Measurements from ENCODE around the gene ARHGAP5. TPM values are rescaled to one million over a fixed set of nuclear protein-coding genes. Genes with fewer than 3 reads are reported as not detected.

ARHGAP5 gene
- total RNA-seq, 2 experiments from 2014 or later, result 33.6 to 39.4 TPM

DNA sequence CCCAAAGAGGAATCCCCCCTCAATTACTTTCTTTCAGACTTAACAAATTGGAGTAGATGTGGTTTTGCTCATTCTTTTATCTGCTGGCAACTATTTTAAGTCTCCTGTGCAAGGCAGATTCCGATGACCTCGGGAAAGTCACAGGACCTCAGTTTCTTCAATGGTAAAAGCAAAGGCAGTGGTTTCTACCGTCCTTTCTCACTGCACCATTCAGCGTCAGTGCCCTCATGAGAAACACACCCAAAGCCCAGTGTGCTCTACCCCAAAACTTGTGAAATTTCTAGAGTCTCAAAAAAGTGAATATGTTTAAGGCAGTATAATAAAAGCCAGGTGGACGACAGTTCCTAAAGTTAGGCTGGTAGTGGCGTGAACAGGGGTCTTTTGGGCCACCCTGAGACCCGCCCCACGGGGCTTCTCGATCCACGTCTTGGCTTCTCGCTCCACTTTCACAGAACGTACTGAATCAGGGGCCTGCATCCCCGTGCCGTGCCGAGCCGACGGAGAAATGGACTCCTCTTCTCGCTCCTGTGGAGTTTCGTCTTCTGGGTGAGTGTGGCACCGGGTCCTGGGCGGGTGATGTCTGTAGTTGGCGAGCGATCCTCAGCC is 1.3 kb upstream of the ARHGAP5 start:
- CTCF ChIA-PET, result interaction anchor here (1.0 to 1.3 kb wide), 2 partner anchors 177 to 179 kb away, joined by 3 to 4 read pairs; no protein-coding TSS in a partner anchor
- POLR2A ChIA-PET, result no interaction called here

DNA sequence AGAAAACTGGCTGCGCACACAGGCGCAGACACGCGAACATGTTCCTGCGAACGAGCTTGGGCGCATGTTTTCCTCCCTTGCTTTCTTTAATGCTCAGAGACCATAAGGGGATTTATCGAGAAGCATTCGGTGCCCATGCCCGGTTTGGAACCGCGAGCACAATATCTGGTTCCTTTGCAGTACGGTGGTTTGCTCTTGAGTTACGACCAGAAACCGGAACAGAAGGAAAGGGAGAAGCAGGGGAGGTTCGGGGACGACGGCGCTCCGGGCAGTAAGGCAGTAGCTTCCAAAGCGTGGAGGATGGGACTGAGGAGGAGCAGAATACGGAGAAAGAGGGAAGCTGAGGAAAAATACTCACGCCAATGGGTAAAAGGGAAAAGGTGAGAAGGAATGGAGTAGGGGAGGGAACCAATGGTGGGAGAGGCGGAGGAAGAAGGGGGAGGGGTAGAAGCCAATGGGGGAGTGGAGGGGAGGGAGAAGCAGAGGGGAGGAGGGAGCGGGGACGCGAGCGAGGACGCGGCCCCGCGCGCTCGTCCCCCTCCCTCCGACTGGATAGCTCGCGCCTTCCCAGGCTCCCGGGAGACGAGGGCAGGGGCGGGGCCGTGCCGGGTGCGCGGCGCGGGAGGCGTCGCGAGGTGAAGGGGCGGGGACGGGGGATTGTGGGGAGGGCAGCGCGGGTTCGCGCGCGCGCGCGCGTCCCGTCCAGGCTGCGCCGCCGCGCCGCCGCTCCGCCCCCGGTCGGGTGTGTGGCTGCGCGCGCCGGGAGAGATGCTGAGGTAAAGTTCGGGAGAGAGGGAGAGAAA is 625 bp upstream of the ARHGAP5 start:
- CTCF ChIA-PET, result interaction anchor here (1.0 kb wide), 1 partner anchor 178 kb away, joined by 4 read pairs; no protein-coding TSS in a partner anchor

DNA sequence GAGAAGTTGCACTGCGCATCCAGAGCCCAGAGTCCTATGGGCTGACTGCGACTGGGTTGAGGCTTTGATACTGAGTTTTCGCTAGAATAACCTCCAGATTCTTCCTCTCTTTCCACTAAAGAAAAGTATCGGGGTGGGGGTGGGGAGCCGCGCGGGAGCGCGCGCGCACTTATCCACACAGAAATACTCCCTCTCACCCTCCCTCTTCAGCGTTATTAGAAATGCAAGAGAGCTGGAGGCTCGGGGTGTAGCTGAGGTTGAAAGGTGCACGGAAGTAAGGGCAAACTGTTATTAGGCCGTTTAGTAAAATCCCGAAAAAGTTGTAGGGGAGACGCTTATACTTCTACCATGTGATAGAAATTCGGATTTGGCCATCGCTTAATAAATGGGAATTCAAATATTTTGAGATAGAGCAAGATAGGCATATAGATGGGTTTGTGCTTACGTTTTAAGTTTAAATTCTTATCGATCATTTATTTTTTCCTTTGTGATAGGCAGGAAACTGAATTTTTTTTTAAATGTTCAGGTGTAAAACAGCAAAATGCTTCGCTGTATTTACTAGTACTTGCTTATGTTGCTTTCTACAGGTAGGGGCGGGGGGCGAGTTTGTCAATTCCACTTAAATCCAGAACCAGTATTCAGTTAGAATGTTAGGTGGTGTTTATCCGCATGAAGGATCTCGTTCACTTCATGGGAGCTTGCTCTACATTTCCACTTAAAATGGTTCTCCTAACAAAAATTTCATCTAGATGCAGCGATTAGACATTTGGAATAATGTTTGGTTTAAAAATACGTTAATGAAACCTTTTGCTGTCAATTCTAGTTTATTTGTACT is 1.1 kb downstream of the ARHGAP5 start:
- ChIA-PET CTCF (no interaction called here), POLR2A (interaction anchor here (0.7 to 1.3 kb wide), 4 partner anchors 121 to 1227 kb away, joined by 3 to 12 read pairs (median 6); partner anchors contain the start of genes HEATR5A and RNU6-8)

More for the DNA sequence above, 625 bp upstream of the ARHGAP5 start:
- POLR2A ChIA-PET, result interaction anchor here (1.0 kb wide), 1 partner anchor 127 kb away, joined by 14 read pairs; the partner anchor contains the start of gene RNU6-8

DNA sequence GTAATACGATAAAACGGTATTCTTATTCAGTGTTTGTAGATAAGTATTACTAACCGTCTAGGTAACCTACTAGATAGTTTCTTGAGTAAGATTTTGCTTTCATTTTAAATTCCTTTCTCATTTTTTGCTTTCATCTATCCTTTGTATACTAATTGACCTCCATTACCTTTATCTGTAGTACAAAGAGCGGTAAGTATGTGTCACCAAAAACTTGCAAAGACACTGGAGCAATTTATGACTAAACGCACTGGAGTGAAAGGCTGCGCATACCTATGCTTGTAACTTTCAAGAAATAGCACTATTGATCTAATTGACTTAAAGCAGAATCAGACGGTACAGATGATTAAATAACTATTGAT is 1.7 kb downstream of the ARHGAP5 start:
- CTCF ChIA-PET, result no interaction called here
- POLR2A ChIA-PET, result no interaction called here

DNA sequence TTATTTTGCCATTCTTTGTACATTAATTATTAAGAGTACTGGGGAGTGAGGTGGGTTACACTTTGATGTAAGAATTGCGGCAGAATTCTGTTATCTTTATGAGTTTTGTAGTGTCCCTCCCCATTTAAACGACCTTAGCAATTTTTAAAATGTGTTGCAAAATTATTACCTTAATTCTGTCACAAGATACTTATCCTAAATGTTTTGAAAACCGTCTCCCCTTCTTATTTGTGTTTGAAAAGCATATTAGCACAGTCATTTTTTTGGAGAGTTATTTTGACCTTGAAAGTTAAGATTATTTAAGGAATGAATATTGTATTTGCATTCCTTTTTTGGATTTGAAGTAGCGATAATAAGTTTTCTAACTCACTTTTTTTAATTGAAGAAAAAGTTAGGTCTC is 2.2 kb downstream of the ARHGAP5 start:
- POLR2A ChIA-PET, result no interaction called here
- CTCF ChIA-PET, result no interaction called here

DNA sequence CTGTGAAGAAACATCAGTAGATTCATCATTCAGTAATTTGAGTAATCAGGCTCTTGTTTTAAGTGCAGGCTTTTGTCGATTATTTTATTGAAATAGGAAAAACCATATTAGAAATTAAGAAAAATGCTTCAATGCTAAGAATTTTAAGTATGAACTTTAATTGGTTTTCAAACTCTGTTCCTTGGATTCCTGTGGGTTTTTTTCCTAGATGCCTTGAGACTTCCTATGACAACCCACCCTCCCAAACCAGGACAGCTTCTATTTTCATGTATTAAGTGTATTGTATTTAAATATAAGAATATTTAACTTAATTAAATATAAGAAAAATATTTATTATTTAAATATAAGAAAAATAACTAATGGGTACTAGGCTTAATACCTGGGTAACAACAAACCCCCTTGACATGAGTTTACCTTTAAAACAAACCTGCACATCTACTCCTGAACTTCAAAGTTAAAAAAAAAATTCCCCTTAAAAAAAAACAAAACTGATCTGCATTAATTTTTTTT is 3.0 kb downstream of the ARHGAP5 start:
- POLR2A ChIA-PET, result no interaction called here
- CTCF ChIA-PET, result no interaction called here

DNA sequence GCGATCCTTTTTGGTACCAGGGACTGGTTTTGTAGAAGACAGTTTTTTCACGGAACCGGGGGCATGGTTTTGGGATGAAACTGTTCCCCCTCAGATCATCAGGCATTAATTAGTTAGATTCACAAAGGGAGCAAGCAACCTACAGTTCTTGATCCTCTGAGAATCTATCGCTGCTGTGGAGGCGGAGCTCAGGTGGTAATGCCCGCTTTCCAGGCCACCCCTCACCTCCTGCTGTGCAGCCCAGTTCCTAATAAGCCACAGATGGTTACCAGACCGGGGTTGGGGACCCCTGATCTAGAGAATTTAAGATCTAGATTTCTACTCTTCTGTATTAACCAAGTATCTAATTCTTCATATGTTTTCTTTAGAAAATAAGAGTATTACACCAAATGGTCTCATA is 4.8 kb downstream of the ARHGAP5 start:
- CTCF ChIA-PET, result no interaction called here
- POLR2A ChIA-PET, result no interaction called here

DNA sequence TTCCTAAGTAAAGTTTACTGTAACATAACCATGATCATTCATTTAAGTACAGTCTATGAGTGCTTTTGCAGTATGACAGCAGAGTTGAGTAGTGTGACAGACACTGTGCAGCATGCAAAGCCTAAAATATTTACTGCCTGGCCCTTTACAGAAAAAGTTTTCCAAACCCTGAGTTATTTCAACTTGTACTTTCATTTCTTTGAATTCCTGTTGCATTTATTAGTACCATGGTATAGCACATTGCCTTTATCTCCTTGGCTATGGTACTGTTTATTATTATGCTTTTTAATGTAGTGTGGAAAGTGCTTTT is 6.2 kb downstream of the ARHGAP5 start:
- ChIA-PET CTCF (no interaction called here), POLR2A (no interaction called here)

DNA sequence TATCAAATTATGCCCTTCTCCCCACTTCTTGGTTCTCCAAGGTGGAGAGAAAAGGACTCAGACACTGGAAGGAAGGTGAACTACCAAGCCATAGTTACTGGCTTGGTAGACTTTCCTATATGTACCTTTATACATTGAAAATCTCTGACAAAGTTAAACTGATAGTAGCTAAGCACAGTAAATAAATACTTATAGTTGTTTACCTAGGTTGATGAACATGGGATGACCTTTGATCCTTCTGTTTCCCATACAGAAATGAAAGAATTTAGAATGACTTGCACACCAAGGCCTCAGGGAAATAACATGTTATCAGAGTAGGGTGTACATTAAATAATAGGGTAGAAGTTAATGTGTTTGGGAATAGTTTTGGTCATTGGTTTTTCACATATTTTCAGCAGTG is 6.7 kb downstream of the ARHGAP5 start:
- POLR2A ChIA-PET, result no interaction called here
- CTCF ChIA-PET, result no interaction called here

DNA sequence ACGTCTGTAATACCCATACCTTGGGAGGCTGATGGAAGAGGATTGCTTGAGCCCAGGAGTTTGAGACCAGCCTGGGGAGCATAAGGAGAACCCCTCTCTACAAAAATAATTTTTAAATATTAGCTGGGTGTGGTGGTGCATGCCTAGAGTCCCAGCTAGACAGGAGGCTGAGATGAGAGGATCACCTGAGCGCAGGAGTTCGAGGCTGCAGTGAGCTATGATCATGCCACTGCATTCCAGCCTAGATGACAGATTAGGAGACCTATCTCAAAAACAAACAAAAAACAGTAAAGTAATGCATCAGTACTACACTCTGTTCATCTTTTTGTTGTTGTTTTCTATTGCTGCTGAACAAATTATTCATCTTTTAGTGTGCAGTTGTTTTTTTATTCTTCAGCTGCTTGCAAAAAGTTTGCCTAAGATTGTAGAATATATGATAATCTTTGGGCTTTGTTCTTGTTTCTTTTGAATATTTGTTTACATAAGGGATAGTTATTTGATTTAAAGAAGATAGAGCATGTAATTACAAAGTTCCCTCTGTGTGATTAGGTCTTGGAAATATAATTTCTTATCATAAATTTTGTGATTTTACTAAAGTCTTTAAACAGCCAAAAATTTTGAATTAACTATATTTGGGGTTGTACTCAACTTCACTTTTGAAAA is 8.2 kb downstream of the ARHGAP5 start:
- POLR2A ChIA-PET, result no interaction called here
- CTCF ChIA-PET, result no interaction called here

DNA sequence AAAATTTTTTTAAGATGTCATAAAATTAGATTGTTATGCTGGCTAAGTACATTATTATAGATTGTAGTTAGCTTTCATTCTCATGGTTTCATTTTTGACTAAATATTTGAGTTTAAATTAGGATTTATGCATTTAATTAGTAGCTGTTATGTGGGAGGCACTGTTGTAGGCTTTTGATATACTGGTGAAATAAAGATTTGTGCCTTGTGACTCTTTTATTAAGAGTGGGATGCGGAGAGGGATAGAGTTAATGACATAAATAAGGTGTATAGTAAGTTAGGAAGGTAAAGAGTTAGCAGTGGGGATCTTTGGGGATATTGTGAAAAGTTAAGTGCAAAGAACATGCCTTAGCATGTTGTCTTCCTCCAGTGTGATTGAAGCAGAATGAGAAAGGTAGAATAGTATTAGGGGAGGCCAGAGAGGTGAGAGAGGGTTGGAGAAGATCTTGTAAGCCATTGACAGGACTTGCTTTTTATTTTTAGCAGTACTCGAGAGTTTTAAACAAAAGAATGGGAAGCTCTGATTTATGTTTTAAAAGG is 8.8 kb downstream of the ARHGAP5 start:
- POLR2A ChIA-PET, result no interaction called here
- CTCF ChIA-PET, result no interaction called here

DNA sequence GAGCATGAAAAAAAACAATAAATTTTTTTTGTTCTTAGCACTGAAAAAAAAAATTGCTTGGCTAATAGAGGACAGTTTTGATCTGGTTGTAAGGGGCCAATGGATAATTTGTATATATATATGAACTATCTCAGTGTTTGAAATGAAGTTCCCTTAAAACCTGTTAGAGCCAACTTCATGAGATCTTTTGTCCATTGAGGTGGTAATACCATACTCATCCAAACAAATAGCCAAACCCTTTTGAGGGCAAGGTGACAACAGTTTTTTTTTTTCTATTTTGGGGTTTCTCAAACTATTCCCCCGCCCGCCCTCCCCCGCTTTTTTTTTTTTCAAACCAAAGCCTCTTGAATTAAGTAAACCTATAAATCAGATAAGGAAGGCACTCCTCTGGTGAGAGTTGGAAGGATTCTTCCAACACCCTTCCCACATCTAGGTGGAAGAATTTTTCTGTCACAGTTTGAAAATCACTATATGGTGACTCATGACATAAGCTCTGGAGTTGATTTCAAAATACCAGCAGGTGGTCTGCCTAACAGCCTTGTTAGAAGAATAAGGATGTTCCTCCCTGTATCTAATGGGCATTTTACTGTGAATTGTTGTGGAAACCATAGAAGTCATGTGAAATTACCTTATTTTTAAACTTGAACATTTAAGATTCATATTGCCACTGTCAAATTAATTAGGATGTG is 10.2 kb downstream of the ARHGAP5 start:
- POLR2A ChIA-PET, result no interaction called here
- CTCF ChIA-PET, result no interaction called here

DNA sequence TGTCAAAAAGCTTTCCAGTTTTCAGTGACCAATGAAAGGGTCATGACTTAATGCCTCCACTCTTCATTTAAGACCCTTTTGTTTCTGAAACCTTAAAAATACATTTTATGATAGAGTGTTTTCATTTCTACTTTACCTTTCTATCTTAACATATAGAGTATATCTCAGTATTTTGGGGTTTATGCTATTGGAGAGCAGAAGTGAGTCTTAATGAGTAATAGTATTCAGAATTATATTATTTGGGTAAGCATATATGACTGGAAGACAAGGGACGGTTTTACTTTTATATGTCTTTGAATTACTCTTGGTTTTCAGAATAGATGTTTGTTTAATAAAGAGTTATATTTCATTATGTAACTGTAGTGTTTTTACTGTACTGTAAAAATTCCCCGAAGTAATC is 10.8 kb downstream of the ARHGAP5 start:
- ChIA-PET POLR2A (no interaction called here), CTCF (no interaction called here)

DNA sequence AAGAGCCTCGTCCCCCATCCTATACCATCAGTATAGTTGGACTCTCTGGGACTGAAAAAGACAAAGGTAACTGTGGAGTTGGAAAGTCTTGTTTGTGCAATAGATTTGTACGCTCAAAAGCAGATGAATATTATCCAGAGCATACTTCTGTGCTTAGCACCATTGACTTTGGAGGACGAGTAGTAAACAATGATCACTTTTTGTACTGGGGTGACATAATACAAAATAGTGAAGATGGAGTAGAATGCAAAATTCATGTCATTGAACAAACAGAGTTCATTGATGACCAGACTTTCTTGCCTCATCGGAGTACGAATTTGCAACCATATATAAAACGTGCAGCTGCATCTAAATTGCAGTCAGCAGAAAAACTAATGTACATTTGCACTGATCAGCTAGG is 13.6 kb downstream of the ARHGAP5 start:
- ChIA-PET POLR2A (no interaction called here), CTCF (no interaction called here)

DNA sequence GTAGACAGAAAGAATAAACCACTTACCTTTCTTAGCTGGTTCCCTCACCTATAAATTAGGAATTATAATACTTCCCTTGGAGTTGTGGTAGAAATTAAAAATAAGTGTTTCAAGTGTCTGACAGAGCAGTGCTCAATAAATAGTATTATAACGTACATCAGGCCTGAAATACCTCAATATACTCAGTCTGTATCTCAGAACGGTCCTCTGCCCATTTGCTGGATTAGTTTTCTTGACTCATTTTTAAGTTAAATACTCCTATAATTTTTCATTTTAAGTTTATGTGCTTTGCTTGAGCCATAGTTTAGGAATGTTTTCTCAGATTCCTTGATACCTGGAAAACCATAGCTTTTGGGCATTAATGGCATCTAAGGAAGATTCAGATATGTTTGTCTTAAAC is 22.4 kb downstream of the ARHGAP5 start:
- POLR2A ChIA-PET, result no interaction called here
- CTCF ChIA-PET, result no interaction called here

DNA sequence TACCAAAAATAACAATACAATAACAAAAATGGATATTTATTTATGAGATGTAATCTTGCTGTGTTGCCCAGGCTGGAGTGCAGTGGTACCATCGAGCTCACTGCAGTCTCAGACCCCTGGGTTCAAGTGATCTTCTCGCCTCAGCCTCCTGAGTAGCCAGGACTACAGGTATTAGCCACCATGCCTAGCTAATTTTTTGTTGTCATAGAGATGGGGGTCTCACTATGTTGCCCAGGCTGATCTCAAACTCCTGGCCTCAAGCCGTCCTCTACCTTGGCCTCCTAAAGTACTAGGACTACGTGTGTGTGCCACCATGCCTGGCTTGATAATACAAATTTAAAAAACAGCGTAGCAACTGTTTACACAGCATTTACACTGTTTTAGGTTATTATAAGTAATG is 23.1 kb downstream of the ARHGAP5 start:
- ChIA-PET POLR2A (no interaction called here), CTCF (no interaction called here)

DNA sequence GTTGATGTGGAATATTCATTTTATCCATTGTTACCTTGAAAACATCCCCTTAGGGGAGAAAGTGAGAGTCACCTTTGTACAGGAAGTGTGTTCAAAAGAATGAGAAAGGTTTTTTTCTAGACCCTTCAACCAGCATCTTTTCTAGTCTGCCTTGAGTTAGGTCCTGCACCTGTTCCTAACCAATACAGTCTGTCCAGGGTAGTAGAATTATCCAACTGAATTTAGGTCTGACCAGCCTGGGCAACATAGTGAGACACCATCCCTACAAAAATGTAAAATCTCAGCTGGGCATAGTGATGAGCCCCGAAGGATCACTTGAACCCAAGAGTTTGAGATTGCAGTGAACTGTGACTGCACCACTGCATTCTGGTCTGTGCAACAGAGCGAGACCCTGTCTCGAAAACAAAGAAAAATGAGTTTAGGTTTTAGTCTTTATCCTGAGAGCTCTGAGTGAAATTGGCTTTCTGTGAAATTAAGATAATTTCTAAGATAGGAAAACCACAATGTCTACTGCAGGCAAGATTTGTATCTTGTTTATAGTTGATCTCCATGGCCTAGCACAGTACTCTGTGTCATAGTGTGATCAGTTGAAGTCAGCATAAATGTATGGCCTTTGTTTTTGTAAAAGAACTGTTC is 25.2 kb downstream of the ARHGAP5 start:
- POLR2A ChIA-PET, result no interaction called here
- CTCF ChIA-PET, result no interaction called here

DNA sequence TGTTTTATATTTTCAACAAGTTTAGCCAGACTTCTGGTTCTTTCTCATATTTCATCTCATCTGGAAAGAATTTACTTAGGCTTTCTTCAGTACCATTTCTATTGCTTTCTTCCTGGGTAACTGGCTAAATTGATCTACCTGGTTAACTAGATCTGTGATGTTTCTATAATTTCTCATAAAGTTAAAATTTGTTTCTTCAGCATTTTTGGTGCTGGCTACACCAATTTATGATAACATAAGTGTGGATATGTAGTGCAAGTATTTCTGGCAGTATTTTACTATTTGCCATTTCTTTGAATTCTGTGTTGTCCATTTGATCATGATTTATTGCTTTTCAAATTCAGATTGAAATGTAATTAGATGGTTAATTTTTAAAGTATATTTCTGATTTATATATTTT is 25.9 kb downstream of the ARHGAP5 start:
- POLR2A ChIA-PET, result no interaction called here
- CTCF ChIA-PET, result no interaction called here

DNA sequence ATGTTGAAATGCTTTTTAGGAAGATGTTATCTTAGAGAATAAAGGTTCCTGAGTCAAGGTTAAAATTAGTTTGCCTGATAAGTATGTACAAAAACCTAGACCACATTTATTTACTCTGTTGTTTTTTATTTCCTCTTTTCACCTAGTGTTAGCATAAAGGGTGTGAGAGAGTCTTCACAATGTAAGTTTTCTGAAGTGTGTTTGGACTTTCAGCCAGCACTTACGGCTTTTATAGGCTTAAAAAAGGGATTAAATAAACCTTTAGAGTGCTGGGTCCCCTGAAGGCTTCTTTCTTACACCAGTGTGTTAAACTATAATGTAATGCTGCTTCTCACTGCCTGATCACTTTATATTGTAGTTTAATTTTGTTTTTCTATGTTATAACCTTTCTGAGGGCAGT is 27.2 kb downstream of the ARHGAP5 start:
- CTCF ChIA-PET, result no interaction called here

More for the DNA sequence above, 27.2 kb downstream of the ARHGAP5 start:
- POLR2A ChIA-PET, result no interaction called here

All from activated CD8-positive, alpha-beta memory T cell treated with anti-CD3 and anti-CD28 coated beads for 36 hours (primary cell).